DMS153 treated with DMSO at 0.1 percent for 48 hours (cell line): ENCODE measurements around the gene DLG2.

Experiments used
- DNase-seq: peaks from one replicate; lab custom pipeline; 2025; ENCODE audit not compliant: unreplicated experiment; lab: John Stamatoyannopoulos, UW

The DLG2 gene

DNA sequence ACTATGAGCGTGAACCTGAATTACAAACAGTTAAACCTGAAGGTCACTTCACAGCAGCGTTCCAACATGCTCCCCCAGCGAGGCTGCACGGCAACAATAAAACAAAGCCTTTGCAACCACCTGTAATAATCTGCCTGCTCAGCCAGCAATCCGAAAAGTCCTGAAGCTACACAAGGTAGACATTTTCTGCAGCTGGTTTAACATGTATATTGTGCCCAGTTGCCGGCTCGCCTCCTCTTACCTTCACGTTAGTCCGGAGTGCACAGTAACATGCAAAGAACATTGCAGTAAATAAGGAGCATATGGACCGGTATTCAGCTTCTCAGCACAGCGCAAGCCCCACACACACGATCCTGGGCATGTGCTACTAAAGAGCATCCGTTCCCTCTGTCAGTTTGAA, 704.3 kb downstream of the DLG2 start:
- no peak for DNase-seq

DNA sequence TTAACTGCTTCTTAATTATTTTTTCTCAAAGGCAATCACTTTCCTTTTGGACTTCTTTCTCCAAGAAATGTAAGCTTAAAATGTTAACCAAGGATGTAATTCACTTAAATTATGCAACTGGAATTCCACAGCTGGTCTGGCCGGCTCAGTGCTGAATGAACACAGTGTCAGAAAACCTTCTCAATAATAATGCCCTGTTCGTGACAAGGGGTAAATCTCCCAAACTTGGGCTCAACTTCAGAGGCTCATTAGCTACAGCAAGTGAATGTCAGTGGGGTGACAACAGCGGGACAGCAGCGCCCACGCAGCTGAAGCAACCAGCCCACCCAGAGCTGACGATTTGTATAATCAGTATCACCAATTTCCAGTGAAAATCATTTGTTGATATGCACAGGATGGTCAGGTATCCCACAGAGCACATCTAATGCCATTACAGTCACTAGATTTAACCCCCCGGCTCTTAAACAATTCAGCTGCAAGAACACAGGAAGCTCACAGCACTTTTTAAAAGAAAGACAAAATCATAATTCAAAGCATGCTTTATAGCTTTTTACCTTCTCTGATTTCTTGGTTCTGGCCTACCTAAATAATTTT, 704.8 kb downstream of the DLG2 start:
- no peak for DNase-seq

DNA sequence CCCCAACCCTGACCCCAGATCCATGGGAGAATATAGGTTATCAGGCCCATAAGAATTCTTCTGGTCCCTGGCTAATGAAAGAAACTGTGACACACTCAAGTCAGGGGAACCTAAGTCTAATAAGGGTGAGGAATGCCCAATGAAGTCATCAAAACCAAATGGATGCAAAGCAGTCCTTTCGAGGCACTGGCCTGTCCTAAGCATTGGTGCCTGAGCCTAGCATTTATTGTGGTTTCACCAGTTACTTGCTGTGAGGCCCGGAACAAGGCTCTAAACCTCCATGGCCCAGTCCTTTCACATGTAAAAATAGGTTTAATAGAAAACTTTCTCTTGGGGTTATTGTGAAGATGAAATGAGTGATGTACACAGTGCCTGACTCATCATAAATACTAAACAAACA, 712.6 kb downstream of the DLG2 start:
- DNase-seq: no peak

DNA sequence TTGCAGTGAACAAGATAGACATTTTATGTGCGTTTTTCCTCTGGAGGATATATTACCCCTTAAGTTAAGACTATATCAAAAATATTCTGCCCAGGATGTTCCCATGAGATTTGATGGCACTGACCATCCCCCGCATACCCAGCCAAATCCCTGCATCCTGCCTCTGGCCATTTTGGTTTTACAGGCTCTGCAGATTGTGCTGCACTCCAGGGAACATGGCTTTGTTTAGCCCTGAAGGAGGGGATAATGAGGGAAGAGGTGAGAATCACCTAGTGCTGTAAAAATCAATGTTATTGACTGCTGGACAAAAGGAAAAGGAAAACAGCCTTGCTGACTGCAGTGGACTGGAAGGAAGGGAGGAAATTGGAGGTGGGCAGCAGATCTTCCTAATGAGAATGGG, 717.4 kb downstream of the DLG2 start:
- no peak for DNase-seq

DNA sequence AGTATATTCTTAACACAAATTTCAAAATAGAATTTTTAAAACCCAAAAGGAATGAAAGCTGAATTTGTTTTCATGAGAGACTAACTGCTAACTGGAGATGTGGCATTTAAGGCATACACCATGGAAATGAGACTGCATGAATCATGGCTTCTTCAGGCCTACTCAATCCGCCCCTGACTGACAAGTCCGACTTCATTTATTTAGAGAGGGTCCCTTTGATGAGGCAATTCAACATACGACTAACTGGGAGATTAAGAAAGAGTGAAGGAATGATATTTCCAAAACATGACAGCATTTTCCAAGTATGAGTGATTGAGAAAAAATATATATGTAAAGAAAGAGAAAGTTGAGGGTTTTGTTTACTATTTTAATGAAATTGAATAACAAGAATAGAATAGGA, 720.1 kb downstream of the DLG2 start:
- DNase-seq: no peak

DNA sequence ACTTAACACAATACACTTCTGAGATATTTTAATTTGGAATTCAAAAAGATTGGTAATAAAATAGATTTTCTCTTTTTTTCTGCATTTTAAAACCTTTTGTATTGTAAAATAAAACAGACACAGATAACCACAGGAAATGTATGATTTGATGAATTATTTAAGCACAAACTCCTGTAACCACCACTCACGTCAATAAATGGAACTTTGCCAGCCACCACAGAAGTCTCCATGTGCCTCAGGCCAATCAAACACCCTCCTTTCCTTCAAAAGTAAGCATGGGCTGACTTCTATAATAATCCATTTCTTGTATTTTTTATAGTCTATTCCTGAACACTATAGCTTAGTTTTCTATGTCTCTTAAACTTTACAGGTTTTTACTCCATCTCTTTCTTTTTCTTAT, 721.7 kb downstream of the DLG2 start:
- DNase-seq: no peak

DNA sequence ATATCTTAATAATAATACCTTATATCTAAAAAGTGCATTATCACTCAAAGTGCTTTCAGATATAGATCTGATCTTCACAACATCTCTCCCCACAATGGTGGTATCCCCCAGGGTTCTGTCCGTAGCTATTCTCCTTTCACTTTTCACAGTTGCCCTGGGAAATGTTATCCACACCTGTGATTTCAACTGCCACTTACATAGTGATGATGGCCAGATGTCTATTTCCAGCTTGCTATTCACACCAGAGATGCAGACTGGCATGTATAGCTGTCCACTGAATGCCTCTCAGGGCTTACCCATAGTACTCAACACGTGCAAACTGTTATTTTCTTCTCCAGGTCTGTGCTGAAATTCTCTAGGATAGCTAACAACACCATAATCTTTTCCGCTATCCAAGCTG, 724.7 kb downstream of the DLG2 start:
- DNase-seq: no peak

DNA sequence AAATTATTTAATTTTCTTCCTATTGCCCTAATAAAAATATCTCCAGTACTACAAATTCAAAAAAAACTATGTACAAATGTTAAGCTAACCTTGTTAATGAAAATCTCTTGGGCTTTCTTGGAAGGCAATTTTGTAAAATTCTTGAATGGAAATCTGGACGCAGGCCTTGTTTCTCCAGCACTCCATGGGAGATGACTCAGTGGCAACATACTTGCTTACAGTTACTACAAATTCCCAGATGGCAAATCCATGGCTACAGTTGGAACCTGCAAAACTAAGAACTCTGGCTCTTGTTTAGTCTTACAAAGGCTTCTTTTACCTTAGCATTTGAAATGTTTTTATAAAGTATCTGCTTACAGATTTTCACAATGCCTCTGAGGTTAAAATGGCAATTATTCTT, 725.2 kb downstream of the DLG2 start:
- no peak for DNase-seq

DNA sequence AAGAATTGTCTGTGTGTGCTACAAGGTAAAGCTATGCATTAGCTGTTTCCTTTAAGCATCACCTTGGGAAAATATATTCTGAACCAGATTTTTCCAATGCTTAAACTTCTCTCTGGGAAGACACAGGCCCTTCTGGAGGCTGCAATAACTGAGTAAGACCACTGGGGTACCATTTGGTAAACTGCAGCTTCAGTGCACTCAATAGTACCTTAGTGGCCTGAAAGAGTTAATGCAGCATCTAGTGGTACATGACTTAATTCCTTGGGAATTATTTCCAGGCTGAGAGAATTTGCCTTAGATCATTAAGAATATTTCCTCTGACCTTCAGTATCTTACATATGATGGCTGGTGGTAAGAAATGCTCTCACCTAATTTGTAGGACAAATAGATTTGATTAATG, 727.4 kb downstream of the DLG2 start:
- no peak for DNase-seq

DNA sequence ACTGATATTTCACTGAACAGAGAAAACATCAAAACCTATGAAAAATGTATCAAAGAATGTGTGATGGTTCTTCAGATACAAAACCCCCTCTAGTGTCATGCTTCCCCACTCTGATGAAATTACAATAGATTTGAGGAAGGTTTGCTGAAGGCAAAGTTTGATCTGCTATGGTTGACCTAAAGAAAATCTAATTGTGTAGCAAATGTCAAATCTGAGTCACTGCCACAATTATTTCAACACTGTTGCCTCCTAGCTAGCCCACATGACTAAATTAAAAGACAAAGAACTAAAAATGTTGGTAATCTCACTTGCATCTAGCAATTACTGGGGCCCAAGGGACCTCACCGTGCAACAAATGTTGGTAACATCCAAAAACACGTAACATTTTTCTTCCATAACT, 728.0 kb downstream of the DLG2 start:
- DNase-seq: no peak

DNA sequence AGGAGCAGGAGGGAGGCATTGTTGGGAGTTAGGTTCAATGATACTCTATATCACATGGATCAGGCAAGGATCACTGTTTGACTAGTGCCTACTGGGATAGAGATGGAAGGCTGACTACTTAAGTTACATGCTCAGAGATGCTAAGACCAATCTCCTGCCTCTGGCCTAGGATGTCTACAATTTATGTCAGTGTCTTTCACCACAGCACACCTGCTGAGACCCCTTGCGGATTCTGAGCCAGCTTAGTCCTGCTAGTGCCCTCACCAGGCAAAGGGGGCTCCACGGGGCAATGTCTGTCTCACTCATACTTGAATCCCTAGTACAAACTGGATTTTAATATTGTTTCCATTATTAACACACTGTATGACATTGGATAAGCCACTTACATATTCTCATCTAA, 732.5 kb downstream of the DLG2 start:
- DNase-seq: no peak

DNA sequence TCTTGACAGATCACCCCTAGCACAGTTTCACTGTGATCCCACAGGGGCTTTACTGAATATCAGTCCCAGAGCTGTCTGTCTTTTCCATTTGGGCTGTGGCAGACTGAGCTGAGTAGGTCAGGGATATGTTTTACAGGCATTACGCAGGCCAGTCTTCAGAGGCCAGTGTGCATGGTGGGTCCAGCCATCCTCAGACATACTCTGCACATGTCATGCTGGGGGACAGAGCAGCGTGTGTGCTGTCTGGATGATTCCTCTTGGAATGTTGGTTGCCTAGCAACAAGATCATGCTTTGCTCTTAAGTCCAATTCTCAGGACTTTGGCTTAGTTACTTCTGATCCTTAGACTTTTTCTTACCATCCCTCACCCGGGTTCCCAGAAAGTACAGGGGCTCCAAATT, 736.5 kb downstream of the DLG2 start:
- DNase-seq: no peak

DNA sequence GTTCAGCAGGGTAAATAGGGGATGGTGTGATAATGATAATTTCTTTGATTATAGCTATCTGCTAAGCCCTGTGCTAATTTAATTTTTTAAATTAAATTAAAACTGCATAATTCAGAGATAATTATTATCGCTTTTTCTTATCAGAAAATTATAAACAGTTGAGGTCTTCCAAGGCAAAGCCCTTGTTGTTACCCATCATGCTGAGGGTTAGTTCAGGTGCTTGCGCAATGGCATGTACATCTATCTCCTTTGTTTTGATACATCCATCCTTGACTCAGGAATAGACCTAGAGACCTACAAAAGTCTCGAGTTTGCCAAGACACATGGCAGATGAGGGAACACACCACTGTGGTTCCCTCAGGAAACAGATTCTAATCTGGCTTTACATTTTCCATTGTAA, 737.6 kb downstream of the DLG2 start:
- DNase-seq: no peak

DNA sequence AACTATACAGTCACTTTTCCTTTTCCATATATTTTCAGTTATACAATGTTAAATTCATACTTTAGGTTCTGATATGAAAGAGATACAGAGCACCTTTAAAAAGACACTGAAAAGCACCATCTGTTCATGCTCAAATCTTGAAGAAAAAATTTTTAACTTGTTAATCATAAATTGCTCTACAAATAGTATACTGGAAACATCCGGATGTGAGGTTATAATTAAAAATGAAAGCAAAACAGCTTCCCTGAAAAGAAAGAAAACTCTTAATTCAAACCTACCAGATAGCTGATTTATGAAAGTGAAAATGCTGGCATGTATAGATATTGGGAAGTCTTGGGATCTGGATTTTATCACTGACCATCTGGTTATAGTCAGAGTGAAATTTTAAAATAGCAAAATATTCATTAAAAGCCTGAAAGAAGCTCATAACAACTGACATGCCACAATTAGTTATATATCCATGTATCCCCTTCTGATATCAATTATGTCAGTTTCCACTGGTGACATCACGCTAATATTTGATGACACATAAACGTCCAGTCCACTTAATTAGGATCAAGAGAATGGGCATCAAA, 740.0 kb downstream of the DLG2 start:
- DNase-seq: no peak

DNA sequence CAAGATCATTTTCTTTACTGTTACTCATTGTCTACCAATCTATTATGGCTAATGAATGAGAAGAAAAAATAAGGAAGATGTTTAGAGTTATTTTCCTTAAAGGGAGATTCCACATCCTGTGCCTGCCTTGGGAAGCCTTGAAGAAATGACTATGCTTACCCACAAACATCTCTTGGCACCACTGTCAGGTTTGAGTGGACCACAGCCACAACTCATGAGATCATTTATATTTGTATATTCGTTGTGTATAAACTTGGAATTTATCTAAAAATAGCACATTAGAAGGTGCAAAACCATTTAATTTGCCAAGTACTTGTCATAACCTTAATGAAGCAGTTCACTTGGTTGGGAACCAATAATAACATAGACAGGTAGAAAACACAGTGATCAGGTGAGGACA, 740.8 kb downstream of the DLG2 start:
- no peak for DNase-seq

DNA sequence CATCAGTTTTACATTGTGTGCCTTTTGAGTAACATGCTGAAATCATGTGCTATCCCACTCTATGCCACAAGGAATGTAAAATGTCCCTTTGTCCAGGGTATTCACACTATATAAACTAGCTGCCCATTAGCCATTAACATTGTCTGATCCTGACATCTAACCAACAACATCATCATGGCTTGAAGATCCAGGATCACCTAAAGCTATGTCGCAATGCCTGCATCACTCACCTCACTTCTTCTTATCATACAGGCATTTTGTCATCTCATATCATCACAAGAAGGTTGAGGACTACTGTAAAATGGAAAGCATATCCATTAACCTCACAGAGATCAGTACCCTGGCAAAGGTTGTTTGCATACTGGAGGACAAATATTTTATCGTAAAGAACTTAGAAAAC, 742.3 kb downstream of the DLG2 start:
- DNase-seq: no peak

DNA sequence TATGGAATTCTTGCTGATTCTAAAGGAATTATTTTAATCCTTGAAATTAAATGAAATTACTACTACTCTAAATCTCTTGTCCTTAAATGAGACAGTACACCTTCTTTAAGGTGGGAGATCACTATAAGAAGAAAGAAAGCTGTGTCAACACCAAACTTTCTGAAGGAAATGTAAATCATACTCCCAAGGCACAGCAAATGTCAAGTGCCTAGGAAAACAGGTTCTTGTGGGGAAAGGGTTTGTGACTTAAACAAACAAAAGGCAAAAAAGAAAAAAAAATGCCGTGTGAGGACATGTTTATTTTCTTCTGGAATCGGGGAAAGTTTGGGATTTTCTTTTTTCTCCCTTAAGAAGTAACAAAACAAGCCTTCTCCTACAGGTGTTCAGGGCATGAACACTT, 745.1 kb downstream of the DLG2 start:
- no peak for DNase-seq

DNA sequence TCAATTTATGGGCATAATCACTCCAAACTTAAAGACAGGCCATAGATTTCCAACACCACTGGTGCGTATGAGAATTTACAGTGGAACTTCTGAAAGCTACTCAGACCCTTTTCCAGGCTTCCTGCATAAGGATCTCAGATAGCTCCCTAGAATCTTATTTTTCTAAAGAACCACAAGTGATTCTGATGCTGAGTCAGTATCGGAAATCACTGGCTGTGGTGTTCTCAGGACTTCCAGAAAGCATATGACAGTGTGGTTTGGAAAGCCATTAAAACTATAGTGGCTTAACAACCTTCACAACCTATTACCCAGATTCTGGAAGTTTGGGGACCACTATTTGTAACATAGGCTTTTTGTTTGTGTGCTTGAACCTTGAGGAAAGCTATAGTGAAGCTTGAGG, 756.0 kb downstream of the DLG2 start:
- no peak for DNase-seq

DNA sequence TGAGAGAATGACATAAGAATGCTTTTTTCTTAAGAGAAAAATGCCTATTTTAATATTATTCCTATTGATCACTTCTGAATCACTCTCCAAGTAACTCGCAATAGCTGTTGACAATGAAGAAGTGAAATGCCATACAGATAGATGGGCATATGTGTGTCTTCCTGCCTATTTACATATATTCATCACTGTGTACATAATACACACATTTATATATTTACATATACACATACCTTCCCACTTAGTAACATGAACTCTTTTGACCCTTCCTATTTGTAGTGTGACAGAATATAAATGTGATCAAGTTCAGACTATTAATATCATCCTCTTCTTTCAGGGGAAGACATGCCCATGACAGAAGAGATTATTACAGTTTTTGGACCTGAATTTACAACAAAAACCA, 756.7 kb downstream of the DLG2 start:
- DNase-seq: no peak

DNA sequence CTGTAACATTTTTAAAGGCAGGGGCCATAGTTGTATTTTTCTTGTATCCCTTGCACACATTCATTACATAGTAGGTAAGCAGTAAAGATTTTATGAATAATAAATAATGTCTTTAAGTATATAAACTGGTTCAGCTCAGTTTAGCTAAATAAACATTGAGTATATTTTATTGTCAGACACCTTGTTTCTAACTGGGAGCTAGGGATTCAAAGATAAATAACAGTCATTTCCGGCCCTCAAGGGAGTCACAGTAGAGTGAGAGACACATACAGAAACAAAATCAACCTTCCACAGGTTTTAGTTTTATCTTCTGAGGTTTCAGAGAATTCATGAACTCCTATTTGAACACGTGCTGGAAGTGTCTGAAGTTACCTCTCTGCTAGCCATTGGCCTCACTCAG, 760.2 kb downstream of the DLG2 start:
- no peak for DNase-seq

DNA sequence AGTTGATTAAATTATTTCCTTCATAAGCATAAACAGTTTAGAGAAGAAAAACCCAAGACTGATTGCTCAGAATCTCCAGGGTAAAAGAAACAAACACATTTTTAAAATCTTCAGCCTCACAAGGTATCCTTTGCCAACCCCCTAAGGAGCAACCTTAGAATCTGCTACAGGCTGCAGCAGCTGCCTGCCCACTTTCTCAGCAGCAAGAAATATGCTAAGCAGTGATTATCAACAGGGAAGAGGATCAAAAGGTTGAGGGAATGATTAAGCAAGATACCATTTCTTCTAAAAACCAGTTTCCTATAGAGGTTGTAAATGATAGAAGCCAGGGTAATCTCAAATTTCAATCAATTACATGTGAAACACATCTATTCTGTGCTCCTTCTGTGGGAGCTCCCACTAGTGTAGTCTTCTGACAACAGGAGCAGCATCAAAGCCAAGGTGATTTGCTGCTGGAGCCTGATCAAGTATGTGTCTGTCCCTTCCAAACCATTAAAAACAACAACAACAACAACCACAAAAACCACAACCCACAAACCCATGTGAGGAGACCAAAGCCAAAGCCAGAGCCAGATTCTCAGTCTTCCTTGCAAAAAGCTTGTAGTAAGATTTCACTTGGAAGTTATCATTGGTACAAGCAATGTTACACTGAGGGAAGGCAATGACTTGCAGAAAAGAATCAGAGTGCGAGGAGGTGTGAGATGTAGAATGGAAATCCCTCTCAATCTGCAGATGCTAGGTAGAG, 761.2 kb downstream of the DLG2 start:
- no peak for DNase-seq

DNA sequence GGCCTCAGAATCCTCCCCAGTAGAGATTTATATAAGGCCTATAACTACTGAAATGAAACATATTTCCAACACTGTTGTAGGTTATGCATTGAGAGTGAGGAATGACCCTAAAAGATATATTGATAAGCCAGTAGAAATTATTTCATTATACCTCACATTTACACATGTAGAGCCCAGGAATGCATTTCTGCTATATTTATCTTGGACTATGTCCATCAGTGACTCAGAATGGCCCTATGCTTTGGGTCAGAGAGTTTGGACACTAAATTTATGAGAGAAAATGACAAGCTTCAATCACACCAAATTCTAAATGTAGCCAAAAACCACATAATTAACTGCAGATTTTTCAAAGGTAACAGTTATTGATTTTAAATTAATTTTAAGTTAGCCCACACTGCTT, 761.9 kb downstream of the DLG2 start:
- no peak for DNase-seq

DNA sequence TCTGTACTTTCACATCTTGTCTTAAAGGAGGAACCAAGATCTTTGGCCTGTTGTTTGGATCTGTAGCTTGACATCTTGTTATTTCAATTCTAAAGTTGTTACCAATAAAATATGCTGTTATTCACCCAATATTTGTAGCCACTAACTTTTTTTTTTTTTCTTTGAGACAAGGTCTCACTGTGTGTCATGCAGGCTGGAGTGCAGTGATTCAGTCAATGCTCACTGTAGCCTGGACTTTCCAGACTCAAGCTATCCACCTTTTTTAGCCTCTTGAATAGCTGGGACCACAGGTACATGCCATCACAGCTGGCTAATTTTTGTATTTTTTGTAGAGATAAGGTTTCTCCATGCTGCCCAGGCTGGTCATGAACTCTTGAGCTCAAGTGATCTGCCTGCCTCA, 769.4 kb downstream of the DLG2 start:
- no peak for DNase-seq
